ENCODE measurements around the gene BCAS3.

DNA sequence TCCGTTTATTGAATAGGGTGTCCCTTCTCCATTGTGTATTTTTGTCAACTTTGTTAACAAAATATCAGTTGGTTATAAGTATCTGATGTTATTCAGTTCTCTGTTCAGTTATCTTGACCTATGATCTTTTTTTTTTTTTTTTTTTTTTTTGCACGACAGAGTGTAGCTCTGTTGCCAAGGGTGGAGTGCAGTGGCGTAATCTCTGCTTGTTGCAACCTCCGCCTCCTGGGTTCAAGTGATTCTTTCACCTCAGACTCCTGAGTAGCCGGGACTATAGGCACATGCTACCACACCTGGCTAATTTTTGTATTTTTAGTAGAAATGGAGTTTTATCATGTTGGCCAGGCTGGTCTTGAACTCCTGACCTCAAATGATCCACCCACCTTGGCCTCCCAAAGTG lies 215.8 kb downstream of the BCAS3 start:
- TF ChIP-seq, protein P1, sequence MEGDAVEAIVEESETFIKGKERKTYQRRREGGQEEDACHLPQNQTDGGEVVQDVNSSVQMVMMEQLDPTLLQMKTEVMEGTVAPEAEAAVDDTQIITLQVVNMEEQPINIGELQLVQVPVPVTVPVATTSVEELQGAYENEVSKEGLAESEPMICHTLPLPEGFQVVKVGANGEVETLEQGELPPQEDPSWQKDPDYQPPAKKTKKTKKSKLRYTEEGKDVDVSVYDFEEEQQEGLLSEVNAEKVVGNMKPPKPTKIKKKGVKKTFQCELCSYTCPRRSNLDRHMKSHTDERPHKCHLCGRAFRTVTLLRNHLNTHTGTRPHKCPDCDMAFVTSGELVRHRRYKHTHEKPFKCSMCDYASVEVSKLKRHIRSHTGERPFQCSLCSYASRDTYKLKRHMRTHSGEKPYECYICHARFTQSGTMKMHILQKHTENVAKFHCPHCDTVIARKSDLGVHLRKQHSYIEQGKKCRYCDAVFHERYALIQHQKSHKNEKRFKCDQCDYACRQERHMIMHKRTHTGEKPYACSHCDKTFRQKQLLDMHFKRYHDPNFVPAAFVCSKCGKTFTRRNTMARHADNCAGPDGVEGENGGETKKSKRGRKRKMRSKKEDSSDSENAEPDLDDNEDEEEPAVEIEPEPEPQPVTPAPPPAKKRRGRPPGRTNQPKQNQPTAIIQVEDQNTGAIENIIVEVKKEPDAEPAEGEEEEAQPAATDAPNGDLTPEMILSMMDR (IDR thresholded peaks at IDR 0.05), result no peak
- no peak for TF ChIP-seq POLR2A (IDR thresholded peaks at IDR 0.05)
